IPS-18c (cell line): ENCODE measurements around the gene TMEM167A.

Experiments used
- H3K4me3 ChIP-seq: 2 replicates; pipeline ENCODE4 v1.7.0; 2013; ENCODE audit warnings: low read depth, mild to moderate bottlenecking, low read length, moderate library complexity; ENCODE audit not compliant: insufficient read depth
- H3K9me3 ChIP-seq: one replicate; pipeline ENCODE4 v1.6.1; 2013; ENCODE audit warnings: mild to moderate bottlenecking, low read length, moderate library complexity; ENCODE audit not compliant: control insufficient read depth, insufficient read depth

The TMEM167A gene

GRCh38 chr5:83076742-83077661 lies at the start of gene TMEM167A, which contains the start of gene XRCC4:
TMEM167A (minus strand) TSS chr5:83077394; CDS start chr5:83077323, 71 bp downstream.
XRCC4 (plus strand) TSS chr5:83077547; CDS start chr5:83104920, 27,373 bp downstream.
- peak within 1 kb of the TSS; percentile 92 for H3K4me3 ChIP-seq

GRCh38 chr5:83126501-83126900 lies 49.3 kb upstream of the TMEM167A start:
- Histone ChIP-seq H3K9me3 (no peaks in the 10 kb centered on the region), H3K4me3 (no peak overlapping the region)

More at GRCh38 chr5:83076742-83077661, at the start of gene TMEM167A, which contains the start of gene XRCC4:
- H3K9me3 ChIP-seq: no peaks in the 10 kb centered on the region

- no peaks in the 10 kb centered on the region for H3K9me3 ChIP-seq
- no peak overlapping the region for H3K4me3 ChIP-seq
Observed at GRCh38 chr5:83125560-83125959, 48.4 kb upstream of the TMEM167A start.

- Histone ChIP-seq H3K4me3 (no peak overlapping the region), H3K9me3 (no peaks in the 10 kb centered on the region)
Observed at GRCh38 chr5:83124593-83124992, 47.4 kb upstream of the TMEM167A start.

GRCh38 chr5:83118976-83119375 lies 41.8 kb upstream of the TMEM167A start:
- Histone ChIP-seq H3K9me3 (no peaks in the 10 kb centered on the region), H3K4me3 (no peak overlapping the region)

- Histone ChIP-seq H3K9me3 (no peaks in the 10 kb centered on the region), H3K4me3 (no peak overlapping the region)
Observed at GRCh38 chr5:83118471-83118870, 41.3 kb upstream of the TMEM167A start.

- peaks cover 3% of the 10 kb centered on the region for H3K9me3 ChIP-seq
- no peak overlapping the region for H3K4me3 ChIP-seq
Observed at GRCh38 chr5:83115816-83116215, 38.6 kb upstream of the TMEM167A start.

GRCh38 chr5:83109380-83109779 lies 32.2 kb upstream of the TMEM167A start:
- Histone ChIP-seq H3K9me3 (peaks cover 3% of the 10 kb centered on the region), H3K4me3 (no peak overlapping the region)

- H3K4me3 ChIP-seq: no peak overlapping the region
- H3K9me3 ChIP-seq: no peaks in the 10 kb centered on the region
Observed at GRCh38 chr5:83107692-83108420, 30.7 kb upstream of the TMEM167A start.

GRCh38 chr5:83104021-83104420 lies 26.8 kb upstream of the TMEM167A start:
- no peaks in the 10 kb centered on the region for H3K9me3 ChIP-seq
- H3K4me3 ChIP-seq: no peak overlapping the region

GRCh38 chr5:83102364-83102980 lies 25.3 kb upstream of the TMEM167A start:
- no peak overlapping the region for H3K4me3 ChIP-seq
- H3K9me3 ChIP-seq: no peaks in the 10 kb centered on the region

- H3K9me3 ChIP-seq: no peaks in the 10 kb centered on the region
- H3K4me3 ChIP-seq: no peak overlapping the region
Observed at GRCh38 chr5:83101514-83101913, 24.3 kb upstream of the TMEM167A start.

- Histone ChIP-seq H3K4me3 (no peak overlapping the region), H3K9me3 (no peaks in the 10 kb centered on the region)
Observed at GRCh38 chr5:83099445-83099844, 22.3 kb upstream of the TMEM167A start.

- H3K4me3 ChIP-seq: no peak overlapping the region
- no peaks in the 10 kb centered on the region for H3K9me3 ChIP-seq
Observed at GRCh38 chr5:83099001-83099400, 21.8 kb upstream of the TMEM167A start.

- Histone ChIP-seq H3K9me3 (no peaks in the 10 kb centered on the region), H3K4me3 (no peak overlapping the region)
Observed at GRCh38 chr5:83097689-83098231, 20.6 kb upstream of the TMEM167A start.

GRCh38 chr5:83096660-83097339 lies 19.6 kb upstream of the TMEM167A start:
- H3K4me3 ChIP-seq: no peak overlapping the region
- H3K9me3 ChIP-seq: no peaks in the 10 kb centered on the region
